Ureter (tissue), 1 donor: ENCODE data around the gene DTD1. TPM values are rescaled to one million over a fixed set of nuclear protein-coding genes. Genes with fewer than 3 reads are reported as not detected.

Experiments used
- DNase-seq: peaks from one replicate; pipeline ENCODE4 v3.0.0-alpha.2; 2020; ENCODE audit warnings: low spot score
- total RNA-seq: library from RNA; stranded (reverse); gene quantifications from one replicate; pipeline ENCODE4 v1.2.4, GENCODE V29; 2023
- donor health status: DM: yes; HTN: yes; CAD: no.

DTD1 gene
- total RNA-seq, 1 donor from 2014 or later, result 30.6 TPM

GRCh38 chr20:18702736-18703135, 114.9 kb downstream of the DTD1 start:
- DNase-seq, result no peak

DNA sequence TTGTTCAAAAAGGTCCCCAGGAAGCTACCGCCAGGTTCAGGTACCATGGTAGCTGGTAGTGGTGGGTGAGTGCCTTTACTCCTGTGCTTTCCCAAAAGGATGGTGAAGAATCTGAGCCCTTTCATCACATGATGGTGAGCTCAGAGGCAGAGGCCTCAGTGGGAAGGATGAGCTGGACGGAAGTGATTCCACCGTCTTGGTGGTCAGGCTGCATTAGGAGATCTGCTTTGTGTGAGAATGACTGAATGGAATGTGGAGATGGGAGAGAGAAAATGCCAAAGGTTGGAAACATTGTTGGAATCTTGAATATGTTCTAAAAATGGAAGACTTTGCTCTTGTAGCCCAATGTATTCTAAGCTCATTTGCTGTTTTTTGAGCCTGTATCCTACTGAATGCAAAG, 117.6 kb downstream of the DTD1 start:
- DNase-seq, result no peak

- DNase-seq, result no peak
Measured at GRCh38 chr20:18705910-18706309, 118.1 kb downstream of the DTD1 start.

- no peak for DNase-seq
Measured at GRCh38 chr20:18712131-18712530, 124.3 kb downstream of the DTD1 start.

DNA sequence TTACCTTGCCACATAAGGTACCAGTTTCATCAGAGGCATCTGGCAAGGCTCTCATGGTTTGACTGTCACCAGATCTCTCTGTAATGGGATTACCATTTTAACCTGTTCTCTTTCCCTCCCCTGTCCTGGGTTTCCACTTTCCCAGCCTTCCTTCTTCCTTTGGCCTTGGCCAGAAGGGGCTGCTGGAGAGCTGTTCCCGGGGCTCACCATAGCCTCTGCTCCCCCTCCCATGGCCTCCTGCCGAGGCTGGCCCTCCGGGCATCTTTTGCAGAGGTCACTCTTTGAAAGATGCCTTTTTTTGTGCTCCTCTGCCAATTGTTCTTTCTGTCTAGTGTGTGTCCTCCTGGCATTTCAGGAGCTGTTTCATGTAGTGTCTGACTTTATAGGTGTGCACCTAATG, 125.0 kb downstream of the DTD1 start:
- no peak for DNase-seq

- no peak for DNase-seq
Measured at GRCh38 chr20:18715564-18715963, 127.7 kb downstream of the DTD1 start.

- DNase-seq, result no peak
Measured at GRCh38 chr20:18717062-18717461, 129.2 kb downstream of the DTD1 start.

- DNase-seq, result no peak
Measured at GRCh38 chr20:18718129-18718528, 130.3 kb downstream of the DTD1 start.

- DNase-seq, result no peak
Measured at GRCh38 chr20:18719426-18719825, 131.6 kb downstream of the DTD1 start.

DNA sequence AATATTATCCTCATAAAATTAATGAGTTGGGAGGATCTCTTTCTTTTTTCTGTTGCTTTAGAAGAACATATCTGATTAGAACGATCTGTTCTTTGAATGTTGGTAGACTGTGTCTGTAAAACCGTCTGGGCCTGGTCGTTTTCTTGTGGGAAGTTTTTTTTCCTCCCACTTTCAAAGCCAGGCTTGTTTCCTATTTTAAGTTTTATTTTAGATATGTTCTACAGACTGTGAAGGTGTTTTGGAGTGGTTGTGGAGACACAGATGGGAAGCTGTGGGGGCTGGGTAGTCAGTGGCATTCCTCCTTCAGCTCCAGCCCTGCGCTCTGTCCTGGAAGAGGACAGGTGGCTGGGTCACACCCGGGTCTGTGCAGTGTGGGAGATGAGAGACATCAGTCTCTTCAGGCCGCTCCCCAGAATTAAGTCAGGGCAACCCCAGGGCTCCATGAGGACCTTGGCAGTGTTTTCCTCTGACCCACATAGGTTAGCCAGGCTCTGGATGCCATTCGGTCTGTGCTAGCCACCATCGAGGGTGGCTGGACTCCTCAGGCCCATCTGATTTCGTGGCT, 133.8 kb downstream of the DTD1 start:
- no peak for DNase-seq

GRCh38 chr20:18722371-18722770, 134.5 kb downstream of the DTD1 start:
- no peak for DNase-seq

DNA sequence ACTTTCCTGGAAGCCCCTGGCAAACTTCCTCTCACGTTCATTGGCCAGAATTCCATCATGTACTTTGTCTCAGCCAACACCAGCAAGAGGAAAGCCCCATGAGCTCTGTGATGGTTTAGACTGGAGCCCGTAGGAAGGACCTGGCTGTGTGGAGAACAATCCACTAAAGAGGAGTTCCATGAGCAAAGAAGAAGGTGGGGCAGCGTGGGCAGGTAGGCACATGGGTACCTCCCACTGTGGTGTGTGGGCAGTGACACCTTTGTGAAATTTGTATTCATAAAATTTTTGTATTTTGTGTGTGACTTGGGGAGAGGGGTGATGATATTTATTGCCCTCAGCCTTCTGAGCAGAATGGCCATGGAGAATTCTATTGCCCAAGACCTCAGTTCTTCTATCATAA, 136.2 kb downstream of the DTD1 start:
- no peak for DNase-seq

- no peak for DNase-seq
Measured at GRCh38 chr20:18724788-18725464, 137.1 kb downstream of the DTD1 start.

DNA sequence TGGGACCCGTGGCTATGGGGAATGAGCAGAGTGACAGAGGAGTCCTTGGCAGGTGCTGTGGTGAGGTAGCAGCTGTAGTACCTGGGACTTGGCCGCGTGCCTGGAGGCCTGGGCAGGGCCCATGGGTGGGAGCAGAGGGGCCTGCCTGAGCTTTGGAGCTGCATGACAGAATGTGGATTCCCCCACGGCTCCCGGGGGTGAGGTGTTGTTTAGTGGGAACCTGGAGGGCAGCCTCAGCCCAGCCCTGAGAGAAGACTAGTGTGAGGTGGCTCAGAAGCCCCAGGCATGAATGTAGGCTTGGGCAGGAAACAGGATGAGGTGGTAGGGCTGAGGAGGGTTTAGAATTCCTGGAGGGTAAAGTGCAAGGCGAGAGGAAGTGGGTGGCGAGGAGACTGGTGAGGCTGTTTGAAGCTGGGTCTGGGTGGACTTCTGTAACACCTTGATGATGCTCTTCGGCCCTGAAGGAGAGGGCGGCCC, 139.2 kb downstream of the DTD1 start:
- no peak for DNase-seq

GRCh38 chr20:18728165-18728869, 140.5 kb downstream of the DTD1 start:
- no peak for DNase-seq

- DNase-seq, result no peak
Measured at GRCh38 chr20:18728870-18729224, 141.0 kb downstream of the DTD1 start.

GRCh38 chr20:18729231-18729825, 141.5 kb downstream of the DTD1 start:
- DNase-seq, result no peak

DNA sequence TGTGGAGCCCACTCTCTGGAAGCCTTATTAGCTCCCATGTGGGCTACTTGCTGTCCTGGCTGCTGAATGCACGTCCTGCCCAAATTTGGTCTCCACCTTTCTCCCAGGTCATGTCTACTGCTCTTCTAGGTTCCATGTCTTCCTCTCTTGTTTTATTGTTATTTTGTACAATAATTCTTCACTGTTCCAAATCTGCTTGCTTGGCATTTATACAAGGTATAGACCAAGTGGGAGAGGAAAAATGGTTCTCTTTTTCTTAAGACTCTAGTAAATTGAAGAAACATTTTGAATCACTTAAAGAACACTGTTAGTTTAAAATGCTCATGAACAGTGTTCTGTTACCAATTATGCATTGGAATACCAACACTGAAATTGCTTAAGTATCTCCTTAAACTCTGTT, 144.1 kb downstream of the DTD1 start:
- DNase-seq, result no peak

GRCh38 chr20:18734525-18735189, 146.8 kb downstream of the DTD1 start:
- DNase-seq, result no peak

DNA sequence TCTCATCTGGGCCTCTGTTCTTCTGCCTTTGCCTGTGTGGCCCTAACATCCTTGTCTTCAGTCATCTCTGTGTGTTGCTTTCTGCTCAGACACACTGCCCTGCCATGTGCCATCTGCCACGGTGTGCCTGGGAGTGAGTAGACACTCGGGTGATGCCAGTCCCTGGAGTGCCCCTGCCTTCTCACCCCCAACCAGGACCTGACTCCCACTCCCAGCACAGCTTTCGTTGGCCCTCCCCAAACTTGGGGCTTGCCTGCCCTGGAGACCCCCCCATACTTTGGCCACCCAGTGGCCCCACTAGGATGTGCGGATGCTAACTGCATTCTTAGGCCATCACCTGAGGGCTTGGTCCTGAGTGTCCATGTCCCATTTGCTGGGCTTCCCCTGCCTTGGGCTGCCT, 149.3 kb downstream of the DTD1 start:
- DNase-seq, result no peak

- DNase-seq, result no peak
Measured at GRCh38 chr20:18738055-18738454, 150.2 kb downstream of the DTD1 start.

- no peak for DNase-seq
Measured at GRCh38 chr20:18738888-18739287, 151.0 kb downstream of the DTD1 start.
